T1000 (cell line): ENCODE results near the gene SUPT3H.

Source experiments
- DNase-seq: peaks from one replicate; lab custom pipeline; 2025; ENCODE audit warnings: mixed read lengths; lab: John Stamatoyannopoulos, UW

Gene SUPT3H

DNA sequence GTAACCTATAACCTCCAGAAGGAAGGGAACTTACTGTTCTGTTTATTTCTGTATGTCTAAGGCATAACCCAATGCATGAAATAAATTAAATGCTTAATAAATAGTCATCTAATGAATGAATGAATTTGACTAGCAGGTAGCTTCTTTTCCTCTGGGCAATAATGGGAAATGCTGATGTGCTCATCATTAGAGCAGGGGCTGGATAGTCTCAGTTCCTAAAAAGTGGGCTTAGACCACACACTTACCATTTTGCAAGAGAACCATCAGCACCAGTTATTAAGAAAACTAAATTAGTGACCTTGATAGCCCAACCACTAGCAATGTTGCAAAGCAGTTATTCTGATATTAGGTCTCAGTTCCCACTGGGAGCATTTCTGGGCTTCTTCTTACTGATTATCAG lies 540.5 kb downstream of the SUPT3H start:
- DNase-seq = no peak

DNA sequence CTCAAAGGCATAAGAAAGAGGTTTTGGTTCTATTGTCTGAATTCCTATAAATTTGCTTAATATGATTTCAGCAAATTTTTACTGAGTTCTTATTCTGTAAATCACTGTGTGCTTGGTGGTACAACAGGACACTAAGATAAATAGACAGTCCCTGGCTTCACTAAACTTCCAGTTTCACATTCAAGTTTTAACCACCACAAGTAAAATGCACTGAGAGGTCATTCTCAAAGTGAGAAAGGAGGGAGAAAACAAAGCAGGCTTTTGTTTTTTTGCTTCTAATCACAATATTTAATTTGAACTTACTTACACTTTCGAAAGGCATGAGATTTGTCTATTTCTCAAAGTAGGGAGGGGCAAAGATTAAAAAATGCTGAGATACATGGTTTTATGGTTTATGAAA lies 544.5 kb downstream of the SUPT3H start:
- no peak for DNase-seq

DNA sequence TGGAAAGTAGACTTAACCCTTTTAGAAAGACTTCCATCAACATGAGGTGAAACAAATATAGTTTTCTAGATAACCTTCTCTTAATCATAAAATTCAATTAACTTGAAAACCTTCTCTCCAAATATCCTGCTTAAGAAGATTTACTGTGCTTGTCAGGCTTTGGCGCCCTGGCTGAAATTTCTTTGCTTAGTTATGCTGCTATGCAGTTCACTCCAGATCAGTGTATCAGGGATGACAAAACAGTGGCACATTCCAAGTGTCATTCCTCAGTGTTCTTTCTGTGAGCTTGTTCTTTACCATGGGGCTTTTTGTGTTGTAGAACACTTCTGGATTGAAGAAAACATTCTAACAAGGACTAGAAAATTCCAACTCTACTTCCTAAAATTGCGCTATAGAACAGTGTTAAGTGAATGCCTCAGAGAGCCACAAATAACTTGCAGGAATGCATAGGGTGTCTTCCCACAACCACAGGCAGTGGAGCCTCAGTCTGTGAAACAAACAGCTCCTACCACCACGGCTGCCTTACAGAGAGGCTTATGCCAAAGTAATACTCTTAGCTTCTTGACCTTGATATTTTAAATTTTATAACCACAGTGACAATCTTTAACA lies 546.6 kb downstream of the SUPT3H start:
- DNase-seq = no peak

DNA sequence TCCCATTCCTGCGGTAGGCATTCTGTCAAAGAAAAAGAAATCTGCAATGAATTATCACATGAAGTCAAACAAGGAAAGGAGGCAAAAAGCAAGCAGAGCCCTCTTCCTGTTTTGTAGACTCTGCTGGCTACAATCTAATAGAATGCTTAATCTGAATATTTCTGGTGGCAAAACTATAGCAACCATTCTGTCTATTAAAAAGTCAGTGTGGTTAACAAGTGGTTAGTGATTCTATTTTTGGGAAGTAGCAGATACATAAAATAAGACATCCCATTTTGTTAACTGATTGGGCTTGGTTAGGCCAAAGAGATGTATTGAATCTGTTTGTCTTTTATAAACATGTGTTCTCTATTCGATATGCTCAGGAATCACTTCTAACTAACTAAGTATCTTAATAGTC lies 547.9 kb downstream of the SUPT3H start:
- no peak for DNase-seq

DNA sequence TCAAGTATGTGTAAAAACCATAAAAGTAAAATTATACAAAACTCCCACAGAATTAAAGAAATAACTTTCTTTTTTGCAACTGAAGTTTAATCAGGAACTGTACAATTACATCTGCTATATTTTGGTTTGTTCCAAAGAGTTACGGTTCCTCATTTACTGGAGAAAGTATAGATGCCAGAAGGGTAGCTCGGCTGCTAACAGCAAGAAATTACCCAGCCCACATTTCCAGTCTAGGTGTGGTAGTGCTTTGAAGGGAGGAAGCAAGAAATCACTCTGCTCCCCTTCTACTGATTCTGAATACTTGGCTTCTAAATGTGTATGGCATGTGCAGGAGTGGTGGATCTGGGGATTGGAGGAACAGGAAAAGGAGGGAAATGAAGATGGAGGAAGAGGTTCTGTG lies 549.0 kb downstream of the SUPT3H start:
- DNase-seq = no peak

DNA sequence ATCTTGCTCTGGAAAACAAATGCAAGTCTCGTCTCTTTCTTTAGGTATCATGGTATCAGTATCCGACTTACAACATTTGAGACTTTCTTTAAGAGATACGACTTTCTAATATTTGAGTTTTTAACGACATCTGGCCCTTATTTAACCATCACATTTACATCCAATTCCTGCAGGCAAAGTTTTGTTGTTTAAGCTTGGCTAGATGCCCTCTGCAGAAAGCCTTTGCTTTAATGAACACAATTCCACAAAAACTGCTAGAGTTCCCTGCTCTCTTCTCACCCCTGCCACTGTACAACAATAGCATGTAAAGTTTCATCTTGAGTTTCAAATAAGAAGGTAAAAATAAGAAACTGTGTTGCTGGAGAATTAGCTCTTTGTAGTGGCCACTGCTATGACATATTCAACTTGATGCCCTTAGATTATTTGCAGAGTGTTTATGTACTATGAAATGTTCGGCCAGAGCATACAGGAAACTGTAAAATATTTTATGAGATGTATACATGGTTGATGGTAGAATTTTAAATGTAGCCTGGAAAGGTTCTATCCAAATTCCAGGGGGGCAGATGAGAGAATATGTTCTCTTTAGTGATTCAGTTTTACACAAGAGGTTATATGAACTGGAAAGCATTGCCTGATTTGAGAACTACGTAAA lies 551.6 kb downstream of the SUPT3H start:
- DNase-seq = no peak

DNA sequence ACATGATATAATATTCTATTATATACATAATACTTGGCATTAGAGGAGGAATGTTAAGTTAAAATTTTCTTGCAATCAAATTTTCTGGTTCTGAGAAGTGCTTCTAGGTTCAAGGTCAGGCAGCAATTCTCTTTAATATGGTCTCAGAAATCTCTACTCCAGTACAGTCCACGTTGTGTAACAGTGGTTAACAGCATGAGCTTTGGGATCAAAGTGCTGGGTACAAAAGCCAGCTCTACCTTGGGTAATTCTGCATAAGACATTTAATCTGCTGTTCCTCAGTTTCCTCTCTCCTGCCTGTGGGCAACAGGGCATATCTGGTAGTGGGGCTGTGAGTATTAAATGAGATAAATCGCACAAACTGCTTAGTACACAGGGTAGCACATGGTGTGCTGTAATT lies 552.5 kb downstream of the SUPT3H start:
- DNase-seq = no peak

DNA sequence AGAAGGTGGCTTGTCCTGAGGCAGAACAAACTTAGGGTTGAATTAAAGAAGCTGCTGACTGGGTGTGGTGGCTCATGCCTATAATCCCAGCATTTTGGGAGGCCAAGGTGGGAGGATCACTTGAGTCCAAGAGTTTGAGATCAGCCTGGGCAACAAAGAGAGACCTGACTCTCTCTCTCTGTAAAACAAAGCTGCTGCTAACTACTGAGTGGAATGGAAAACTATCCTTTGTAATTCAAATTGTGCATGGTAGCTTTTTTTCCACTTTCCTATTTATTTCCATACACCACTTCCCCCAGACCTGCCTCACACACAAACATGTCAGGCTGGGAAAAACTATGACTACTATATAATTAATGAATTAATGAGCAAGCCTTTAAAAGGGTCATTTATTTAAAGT lies 553.2 kb downstream of the SUPT3H start:
- no peak for DNase-seq

DNA sequence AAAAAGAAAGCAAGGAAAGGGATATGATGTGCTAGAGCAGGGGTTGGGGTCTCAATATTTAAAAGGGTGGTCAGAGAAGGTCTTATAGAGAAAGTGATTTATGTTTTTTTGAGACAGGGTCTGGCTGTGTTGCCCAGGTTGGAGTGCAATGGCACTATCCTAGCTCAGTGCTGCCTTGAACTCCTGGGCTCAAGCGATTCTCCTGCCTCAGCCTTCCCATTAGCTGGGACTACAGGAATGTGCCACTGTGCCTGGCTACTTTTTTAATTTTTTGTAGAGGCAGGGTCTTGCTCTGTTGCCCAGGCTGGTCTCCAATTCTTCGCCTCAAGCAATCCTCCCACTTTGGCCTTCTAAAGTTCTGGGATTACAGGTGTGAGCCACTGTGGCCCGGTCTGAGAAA lies 557.0 kb downstream of the SUPT3H start:
- no peak for DNase-seq

DNA sequence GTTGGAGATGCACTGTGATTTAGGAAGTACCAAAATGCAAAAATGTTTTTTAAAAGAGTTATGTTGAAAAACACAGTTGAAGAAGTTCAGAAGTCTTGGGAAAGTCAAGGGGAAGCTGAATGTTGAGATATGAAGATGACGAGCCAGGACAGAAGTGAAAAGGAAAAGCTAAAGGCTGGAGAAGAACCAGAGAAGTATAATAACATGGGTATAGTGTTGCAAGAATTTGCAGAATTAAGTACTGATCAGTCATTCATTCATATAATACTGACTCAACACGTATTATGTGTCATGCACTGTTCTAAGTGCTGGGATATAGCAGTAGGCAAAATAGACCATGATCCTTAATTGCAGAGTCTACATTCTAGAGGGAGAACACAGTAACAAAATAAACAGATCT lies 557.4 kb downstream of the SUPT3H start:
- no peak for DNase-seq

DNA sequence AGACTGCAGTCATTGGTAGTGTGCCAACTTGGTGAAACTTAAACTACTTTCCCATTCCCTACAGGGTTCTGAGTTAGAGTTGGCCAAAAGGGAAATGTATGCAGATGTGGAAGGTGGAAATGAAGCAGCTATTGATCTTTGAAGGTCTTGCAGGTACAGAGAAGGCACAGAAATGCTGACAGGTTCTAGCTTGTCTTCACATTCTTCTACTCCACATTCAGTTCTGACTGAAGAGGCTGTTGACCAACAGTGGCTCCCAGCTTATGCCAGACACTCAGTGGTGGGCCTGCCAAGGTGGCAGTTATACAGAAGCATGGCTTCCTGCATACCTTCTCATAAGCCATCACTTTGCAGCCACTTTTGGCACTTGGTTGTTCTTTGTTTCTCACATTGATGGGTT lies 566.3 kb downstream of the SUPT3H start:
- no peak for DNase-seq

DNA sequence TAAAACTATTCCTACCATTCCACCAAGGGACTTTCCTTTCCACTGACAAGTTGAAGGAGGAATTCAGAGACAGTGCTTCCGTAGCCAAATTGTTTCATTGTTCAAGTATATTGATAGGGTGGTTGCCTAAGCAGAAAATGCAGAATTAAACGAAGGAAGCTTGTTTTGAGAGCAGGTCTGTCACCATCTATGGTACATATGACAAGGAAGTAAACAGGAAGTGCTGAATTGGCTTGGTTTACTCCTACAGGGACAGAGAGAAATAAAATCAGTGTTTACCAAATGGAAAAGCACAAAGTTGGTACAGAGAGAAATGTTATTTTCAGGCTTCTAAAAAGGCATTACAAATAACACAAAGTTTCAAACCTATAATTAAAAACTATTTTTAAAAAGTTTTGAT lies 568.5 kb downstream of the SUPT3H start:
- DNase-seq = no peak

DNA sequence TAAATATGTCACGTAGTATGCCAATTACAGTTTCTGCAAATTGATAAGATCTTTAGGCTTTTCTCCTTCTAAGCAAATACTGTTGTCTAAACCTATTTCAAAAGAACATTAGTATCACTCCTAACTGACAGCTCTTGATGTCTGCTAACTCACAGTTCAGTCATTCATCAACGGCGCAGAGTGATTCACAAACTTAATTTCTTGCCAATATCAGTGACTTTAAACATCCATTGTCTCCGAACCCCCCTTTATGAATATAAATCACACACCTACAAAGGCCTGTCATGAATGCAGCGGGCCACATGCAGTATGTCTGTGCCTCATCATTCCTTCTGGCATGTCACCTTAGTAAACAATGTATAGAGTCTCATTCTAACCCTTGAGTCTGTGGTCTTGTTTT lies 569.6 kb downstream of the SUPT3H start:
- no peak for DNase-seq

DNA sequence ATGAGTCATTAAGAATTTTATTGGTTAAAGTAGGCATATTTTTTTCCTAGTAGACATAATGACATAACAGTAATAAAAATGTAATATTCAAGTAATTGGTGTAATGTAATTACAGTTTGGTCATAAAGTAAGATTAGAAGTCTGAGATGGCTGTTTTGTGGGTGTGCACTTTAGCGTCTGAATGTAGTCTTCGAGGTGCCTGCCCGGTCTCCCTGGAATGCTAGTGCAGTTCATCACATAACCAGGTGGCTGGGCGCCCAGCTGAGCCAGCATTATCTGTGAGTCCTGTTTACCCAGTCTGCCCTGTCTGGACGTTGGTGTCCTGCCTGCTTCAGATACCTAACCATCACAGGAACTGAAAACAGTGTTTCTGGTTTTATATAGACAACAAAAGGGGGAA lies 571.1 kb downstream of the SUPT3H start:
- DNase-seq = no peak

DNA sequence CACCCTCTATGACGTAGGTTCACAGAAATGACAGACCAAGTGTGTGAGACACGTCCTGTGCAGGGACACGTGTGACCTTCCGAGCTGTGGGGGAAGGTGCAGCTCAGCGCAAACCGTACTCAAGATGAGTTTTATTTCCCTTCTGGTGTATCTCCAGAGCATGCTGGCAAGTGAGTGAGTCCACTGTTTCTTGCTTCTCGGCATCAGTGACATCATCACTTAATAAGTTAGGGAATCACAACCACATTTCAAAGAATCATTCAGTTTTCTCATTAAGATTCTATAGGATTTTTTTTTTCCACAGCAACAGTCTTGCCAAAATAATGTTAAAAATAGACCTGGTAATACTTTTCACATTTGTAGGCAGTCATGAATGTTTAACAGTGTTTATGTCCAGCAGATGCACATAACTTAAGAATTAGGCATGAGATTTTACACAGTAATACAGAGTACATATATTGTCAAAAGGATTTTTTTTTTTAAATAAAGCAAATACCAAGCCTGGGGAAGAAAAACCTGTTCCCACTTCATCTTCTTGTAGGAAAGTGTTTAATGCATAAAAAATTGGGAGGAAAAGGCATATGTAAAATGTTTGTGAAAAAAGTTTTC lies 572.4 kb downstream of the SUPT3H start:
- DNase-seq = no peak

DNA sequence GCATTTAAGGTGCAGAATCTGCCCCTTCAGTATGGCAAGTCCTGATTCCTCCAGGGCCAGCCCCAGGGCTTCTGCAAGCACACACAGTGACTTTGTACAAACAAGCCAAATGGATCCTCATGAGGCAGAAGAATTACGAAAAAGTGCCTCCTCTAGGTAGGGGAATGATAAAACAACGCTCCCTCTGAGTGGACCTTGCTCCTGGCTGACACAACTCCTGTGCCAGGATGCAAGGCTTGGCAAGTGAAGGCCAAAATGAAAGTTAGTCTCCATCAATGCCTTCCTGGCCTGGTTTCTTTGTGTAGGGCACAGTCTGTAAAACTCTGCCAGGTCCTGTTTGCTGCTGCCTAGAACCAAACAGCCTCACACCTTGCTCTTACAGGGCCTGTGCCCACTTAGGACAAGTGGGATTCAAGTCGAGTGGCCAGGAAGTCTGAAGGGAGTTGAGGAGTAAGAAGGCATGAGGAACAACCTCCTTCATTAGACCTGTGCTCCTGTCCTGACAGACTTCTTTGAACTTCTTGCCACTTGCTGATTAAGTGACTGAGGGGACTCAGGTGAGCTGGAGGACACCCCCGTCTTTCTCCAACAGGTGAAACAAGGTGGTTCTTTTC lies 573.1 kb downstream of the SUPT3H start:
- DNase-seq = no peak

DNA sequence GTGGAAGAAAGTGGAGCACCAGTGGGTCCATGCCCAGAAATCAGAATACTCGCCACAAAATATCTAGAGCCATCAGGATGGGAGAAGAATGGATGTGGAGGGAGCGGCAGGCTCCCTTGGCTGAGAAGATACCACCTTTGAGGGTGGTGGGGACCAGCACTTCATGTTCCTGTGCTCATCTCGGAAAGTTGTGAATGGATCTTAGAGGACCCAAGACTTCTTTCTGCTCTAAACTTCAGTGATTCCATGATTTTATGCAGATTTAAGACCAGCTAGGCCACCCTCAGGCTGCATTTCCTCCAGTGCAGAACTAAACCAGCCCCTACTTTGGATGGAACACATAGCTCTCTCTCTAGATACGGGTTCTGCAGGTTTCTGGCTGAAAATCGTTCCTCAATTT lies 573.7 kb downstream of the SUPT3H start:
- DNase-seq = no peak

DNA sequence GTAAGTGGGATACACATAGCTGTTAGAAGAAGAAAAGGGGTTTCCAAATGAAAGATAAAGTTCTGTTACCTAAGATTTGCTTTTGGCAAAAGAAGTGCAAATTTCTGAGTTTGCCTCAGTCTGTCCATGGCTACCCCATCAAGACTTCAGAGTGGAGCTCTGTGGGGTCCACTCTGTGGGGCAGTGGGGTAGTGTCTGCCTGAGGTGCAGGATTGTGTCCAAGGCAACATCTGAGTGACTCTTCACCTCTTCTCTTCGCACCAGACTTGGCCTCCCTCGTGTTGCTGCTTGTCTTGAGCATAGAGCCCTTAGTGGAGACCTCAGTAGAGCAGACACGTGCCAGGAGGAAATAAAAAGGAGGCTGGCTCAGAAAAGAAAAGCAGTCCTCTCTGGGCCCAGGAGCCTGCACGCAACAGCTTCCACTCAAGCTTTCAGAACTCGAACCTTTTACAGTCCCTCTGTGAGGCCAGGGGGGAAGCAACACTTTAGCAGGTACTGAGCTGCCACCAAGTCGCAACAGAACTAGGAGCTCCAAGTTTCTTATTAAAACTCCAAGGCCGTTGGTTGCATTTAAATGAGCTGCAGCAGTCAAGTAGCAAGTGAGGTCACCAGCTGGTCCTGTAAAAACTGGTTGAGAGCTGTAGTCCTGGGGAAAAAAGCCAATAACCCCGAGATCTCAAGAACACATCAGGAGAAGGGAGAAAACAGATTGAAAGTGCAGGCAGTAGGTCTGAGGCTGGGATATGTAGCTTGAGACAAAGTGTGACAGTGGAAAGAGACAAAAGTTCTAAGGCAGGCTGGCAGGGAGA lies 576.7 kb downstream of the SUPT3H start:
- DNase-seq = no peak

DNA sequence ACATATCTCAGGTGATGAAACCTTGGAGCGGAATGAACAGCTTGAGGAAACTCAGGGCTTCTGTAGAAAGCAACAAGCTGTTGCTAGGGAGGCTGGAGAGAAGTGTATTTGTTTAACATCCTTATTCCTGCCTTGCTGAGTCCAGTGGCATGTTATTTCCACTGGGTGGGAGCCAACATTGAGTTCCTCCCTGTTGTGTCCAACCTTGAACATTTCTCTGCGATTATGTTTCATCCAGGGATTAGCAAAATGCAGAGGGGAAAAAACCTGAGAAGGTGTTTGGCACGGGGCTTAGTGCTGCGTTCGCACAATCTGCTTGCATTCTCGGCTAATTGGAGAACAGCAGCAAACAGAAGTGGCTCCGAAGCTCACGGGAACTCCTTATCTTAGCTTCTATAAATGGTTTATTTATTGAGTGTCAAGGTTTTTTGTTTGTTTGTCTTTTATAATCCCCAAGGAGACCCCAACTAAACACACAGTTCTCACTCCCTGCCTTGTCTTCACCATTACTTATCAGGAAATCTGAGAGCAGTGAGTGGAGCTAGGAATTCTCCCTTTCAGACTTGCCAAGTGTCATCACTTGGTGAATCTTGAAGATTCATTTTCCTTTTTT lies 577.5 kb downstream of the SUPT3H start:
- no peak for DNase-seq

DNA sequence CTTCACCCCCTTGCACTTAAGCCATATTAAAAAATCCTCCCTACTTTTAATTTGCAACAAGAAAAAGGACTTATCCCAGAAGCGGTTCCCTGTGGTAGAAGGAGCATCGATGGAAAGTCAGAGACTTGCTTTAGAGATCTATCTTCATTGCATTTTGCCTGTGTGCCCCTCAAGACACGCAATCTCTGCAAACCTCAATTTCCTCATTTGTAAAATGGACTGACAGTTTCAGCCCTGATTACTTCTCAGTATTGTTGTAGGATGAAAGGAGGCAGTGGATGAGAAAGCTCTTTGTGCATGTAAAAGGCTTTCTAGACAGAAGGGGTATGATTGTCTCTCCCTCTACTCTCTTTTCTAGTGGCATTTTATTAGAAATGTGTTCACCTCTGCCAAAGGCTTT lies 580.0 kb downstream of the SUPT3H start:
- no peak for DNase-seq

DNA sequence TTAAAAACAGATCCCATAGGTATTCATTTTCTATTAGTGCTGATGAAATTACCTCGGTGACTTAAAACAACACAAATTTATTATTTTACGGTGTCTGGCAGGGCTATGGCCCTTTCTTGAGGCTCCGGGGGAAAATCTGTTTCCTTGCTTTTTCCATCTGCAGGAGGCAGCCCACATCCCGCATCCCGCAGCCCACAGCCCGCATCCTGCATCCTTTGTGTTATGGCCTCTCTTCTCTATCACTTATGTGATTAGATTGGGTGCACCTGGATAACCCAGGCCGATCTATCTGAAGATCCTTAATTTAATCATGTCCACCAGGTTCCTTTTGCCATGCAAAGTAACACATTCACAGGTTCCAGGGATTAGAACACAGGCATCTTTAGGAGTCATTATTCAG lies 582.4 kb downstream of the SUPT3H start:
- DNase-seq = no peak

DNA sequence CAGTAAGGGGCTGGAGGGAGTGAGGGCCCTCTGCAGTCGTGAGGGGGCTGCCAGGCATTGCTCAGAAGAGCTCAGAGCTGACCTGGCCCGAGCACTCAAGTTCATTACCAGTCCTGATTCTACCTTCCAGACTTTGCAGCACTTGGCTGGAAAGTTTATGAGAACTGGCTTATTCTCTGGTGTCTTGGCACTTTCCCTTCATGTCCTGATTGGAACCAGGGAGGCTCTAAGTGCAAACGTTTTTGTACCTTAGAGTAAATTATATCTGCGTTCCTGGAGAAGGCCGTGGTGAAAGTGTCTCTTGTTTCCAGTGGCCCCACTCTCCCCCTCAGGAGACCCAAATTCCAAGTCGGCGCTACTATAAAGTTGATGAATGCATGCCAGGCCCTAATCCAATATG lies 587.9 kb downstream of the SUPT3H start:
- no peak for DNase-seq
